HEK293 (cell line): Measurements from ENCODE around the gene MOB2.

Source experiments
- CTCF ChIP-seq: fragments of 450-650 bp; formaldehyde crosslinking; IDR thresholded peaks from 2 replicates; pipeline ENCODE4 v1.5.1; 2016; ENCODE audit warnings: missing biosample characterization, missing genetic modification characterization
- TSHZ1 ChIP-seq: fragments of 450-650 bp; formaldehyde crosslinking; IDR thresholded peaks from 2 replicates; pipeline ENCODE4 v1.5.1; 2016; ENCODE audit warnings: missing biosample characterization, missing genetic modification characterization, borderline replicate concordance
- ZNF174 ChIP-seq: fragments of 450-650 bp; formaldehyde crosslinking; IDR thresholded peaks from 2 replicates; pipeline ENCODE4 v1.5.0; 2017; ENCODE audit warnings: missing biosample characterization, mild to moderate bottlenecking, missing genetic modification characterization
- ZNF350 ChIP-seq: fragments of 450-650 bp; formaldehyde crosslinking; IDR thresholded peaks from 2 replicates; pipeline ENCODE4 v1.5.0; 2017; ENCODE audit warnings: missing biosample characterization, mild to moderate bottlenecking, missing genetic modification characterization
- ZSCAN30 ChIP-seq: fragments of 450-650 bp; IDR thresholded peaks from 2 replicates; pipeline ENCODE4 v1.5.1; 2018; ENCODE audit warnings: missing biosample characterization, mild to moderate bottlenecking, missing genetic modification characterization, moderate library complexity
- TF ChIP-seq, protein P1 (sequence below): fragments of 450-650 bp; formaldehyde crosslinking; IDR thresholded peaks from 2 replicates; pipeline ENCODE4 v1.5.1; 2016; ENCODE audit warnings: missing biosample characterization, missing genetic modification characterization

GRCh38 chr11:1478544-1478943 is 8.0 kb downstream of the MOB2 start:
- TF ChIP-seq TSHZ1 (tag by site-specific recombination) (no peak), ZNF350 (tag by site-specific recombination) (no peak), CTCF (tag by site-specific recombination) (no peak), ZSCAN30 (tag by site-specific recombination) (no peak), ZNF174 (tag by site-specific recombination) (no peak)
- TF ChIP-seq, protein P1, sequence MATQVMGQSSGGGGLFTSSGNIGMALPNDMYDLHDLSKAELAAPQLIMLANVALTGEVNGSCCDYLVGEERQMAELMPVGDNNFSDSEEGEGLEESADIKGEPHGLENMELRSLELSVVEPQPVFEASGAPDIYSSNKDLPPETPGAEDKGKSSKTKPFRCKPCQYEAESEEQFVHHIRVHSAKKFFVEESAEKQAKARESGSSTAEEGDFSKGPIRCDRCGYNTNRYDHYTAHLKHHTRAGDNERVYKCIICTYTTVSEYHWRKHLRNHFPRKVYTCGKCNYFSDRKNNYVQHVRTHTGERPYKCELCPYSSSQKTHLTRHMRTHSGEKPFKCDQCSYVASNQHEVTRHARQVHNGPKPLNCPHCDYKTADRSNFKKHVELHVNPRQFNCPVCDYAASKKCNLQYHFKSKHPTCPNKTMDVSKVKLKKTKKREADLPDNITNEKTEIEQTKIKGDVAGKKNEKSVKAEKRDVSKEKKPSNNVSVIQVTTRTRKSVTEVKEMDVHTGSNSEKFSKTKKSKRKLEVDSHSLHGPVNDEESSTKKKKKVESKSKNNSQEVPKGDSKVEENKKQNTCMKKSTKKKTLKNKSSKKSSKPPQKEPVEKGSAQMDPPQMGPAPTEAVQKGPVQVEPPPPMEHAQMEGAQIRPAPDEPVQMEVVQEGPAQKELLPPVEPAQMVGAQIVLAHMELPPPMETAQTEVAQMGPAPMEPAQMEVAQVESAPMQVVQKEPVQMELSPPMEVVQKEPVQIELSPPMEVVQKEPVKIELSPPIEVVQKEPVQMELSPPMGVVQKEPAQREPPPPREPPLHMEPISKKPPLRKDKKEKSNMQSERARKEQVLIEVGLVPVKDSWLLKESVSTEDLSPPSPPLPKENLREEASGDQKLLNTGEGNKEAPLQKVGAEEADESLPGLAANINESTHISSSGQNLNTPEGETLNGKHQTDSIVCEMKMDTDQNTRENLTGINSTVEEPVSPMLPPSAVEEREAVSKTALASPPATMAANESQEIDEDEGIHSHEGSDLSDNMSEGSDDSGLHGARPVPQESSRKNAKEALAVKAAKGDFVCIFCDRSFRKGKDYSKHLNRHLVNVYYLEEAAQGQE (tag by site-specific recombination): no peak
